Measurements from ENCODE around the gene ZMPSTE24.
"Not testable (repeated sequence)": the region's sequence is repeated elsewhere in the genome, so short reads cannot be mapped to it uniquely, and the experiment has no call there.

- TF ChIP-seq REST (IDR thresholded peaks at IDR 0.05; ENCODE audit: borderline replicate concordance), result not testable (repeated sequence)
- TF ChIP-seq, protein P1, sequence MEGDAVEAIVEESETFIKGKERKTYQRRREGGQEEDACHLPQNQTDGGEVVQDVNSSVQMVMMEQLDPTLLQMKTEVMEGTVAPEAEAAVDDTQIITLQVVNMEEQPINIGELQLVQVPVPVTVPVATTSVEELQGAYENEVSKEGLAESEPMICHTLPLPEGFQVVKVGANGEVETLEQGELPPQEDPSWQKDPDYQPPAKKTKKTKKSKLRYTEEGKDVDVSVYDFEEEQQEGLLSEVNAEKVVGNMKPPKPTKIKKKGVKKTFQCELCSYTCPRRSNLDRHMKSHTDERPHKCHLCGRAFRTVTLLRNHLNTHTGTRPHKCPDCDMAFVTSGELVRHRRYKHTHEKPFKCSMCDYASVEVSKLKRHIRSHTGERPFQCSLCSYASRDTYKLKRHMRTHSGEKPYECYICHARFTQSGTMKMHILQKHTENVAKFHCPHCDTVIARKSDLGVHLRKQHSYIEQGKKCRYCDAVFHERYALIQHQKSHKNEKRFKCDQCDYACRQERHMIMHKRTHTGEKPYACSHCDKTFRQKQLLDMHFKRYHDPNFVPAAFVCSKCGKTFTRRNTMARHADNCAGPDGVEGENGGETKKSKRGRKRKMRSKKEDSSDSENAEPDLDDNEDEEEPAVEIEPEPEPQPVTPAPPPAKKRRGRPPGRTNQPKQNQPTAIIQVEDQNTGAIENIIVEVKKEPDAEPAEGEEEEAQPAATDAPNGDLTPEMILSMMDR (IDR thresholded peaks at IDR 0.05; ENCODE audit: poor library complexity, severe bottlenecking), result not testable (repeated sequence)
These were observed 84.3 kb downstream of the ZMPSTE24 start for GRCh38 chr1:40342381-40342717.

Measured in neural cell (in vitro differentiated cells).